Effector CD8-positive, alpha-beta T cell (primary cell): ENCODE data around the gene CCDC77.

Experiments
- DNase-seq: peaks from one replicate; lab custom pipeline; 2025; lab: John Stamatoyannopoulos, UW

CCDC77 gene

GRCh38 chr12:452667-453210, 51.3 kb downstream of the CCDC77 start:
- peak; percentile 25 for DNase-seq

- no peak for DNase-seq
Measured at GRCh38 chr12:454833-455232, 53.4 kb downstream of the CCDC77 start.

GRCh38 chr12:455821-456220, 54.4 kb downstream of the CCDC77 start:
- no peak for DNase-seq

- no peak for DNase-seq
Measured at GRCh38 chr12:457676-458075, 56.2 kb downstream of the CCDC77 start.

GRCh38 chr12:459050-459429, 57.6 kb downstream of the CCDC77 start:
- DNase-seq: no peak

GRCh38 chr12:459430-460258, 58.2 kb downstream of the CCDC77 start, which contains the start of gene B4GALNT3:
Gene B4GALNT3, plus strand, starts transcription at chr12:459939. Its CDS starts 438 bp downstream, at chr12:460377.
- DNase-seq: peak; percentile 32

- peak; percentile 6 for DNase-seq
Measured at GRCh38 chr12:460261-461230, 59.1 kb downstream of the CCDC77 start.

GRCh38 chr12:461425-461824, 60.0 kb downstream of the CCDC77 start:
- DNase-seq: no peak

GRCh38 chr12:462936-463705, 61.7 kb downstream of the CCDC77 start:
- no peak for DNase-seq

- no peak for DNase-seq
Measured at GRCh38 chr12:464484-465267, 63.2 kb downstream of the CCDC77 start.

- no peak for DNase-seq
Measured at GRCh38 chr12:466039-466438, 64.6 kb downstream of the CCDC77 start.

- DNase-seq: no peak
Measured at GRCh38 chr12:466762-467161, 65.3 kb downstream of the CCDC77 start.

GRCh38 chr12:467591-467990, 66.1 kb downstream of the CCDC77 start:
- no peak for DNase-seq

- no peak for DNase-seq
Measured at GRCh38 chr12:468671-469389, 67.4 kb downstream of the CCDC77 start.

GRCh38 chr12:470133-470532, 68.7 kb downstream of the CCDC77 start:
- DNase-seq: no peak

GRCh38 chr12:473198-473597, 71.8 kb downstream of the CCDC77 start:
- DNase-seq: no peak

- DNase-seq: no peak
Measured at GRCh38 chr12:473863-474577, 72.6 kb downstream of the CCDC77 start.

- no peak for DNase-seq
Measured at GRCh38 chr12:475286-475685, 73.8 kb downstream of the CCDC77 start.

GRCh38 chr12:479161-479560, 77.7 kb downstream of the CCDC77 start:
- no peak for DNase-seq
